ENCODE results near the gene RTP5.

RTP5 gene

GRCh38 chr2:241887806-241888522 lies 18.4 kb downstream of the RTP5 start:
- DNase-seq (ENCODE audit: low read depth) = no peak

- DNase-seq (ENCODE audit: low read depth) = no peak
Measured at GRCh38 chr2:241888641-241889040, 19.1 kb downstream of the RTP5 start.

GRCh38 chr2:241890524-241891235 lies 21.2 kb downstream of the RTP5 start:
- DNase-seq (ENCODE audit: low read depth) = no peak

GRCh38 chr2:241891315-241891987 lies 21.9 kb downstream of the RTP5 start:
- no peak for DNase-seq (ENCODE audit: low read depth)

- no peak for DNase-seq (ENCODE audit: low read depth)
Measured at GRCh38 chr2:241891988-241892298, 22.4 kb downstream of the RTP5 start.

- DNase-seq (ENCODE audit: low read depth) = no peak
Measured at GRCh38 chr2:241892299-241893137, 23.0 kb downstream of the RTP5 start.

GRCh38 chr2:241893265-241893664 lies 23.7 kb downstream of the RTP5 start:
- DNase-seq (ENCODE audit: low read depth) = no peak

- no peak for DNase-seq (ENCODE audit: low read depth)
Measured at GRCh38 chr2:241894056-241894641, 24.6 kb downstream of the RTP5 start.

- no peak for DNase-seq (ENCODE audit: low read depth)
Measured at GRCh38 chr2:241894681-241895426, 25.3 kb downstream of the RTP5 start.

- no peak for DNase-seq (ENCODE audit: low read depth)
Measured at GRCh38 chr2:241895427-241895711, 25.8 kb downstream of the RTP5 start.

GRCh38 chr2:241895712-241896641 lies 26.4 kb downstream of the RTP5 start:
- DNase-seq (ENCODE audit: low read depth) = no peak

GRCh38 chr2:241896746-241897201 lies 27.2 kb downstream of the RTP5 start:
- DNase-seq (ENCODE audit: low read depth) = no peak

- DNase-seq (ENCODE audit: low read depth) = no peak
Measured at GRCh38 chr2:241897231-241897916, 27.8 kb downstream of the RTP5 start.

GRCh38 chr2:241898463-241899270 lies 29.1 kb downstream of the RTP5 start:
- DNase-seq (ENCODE audit: low read depth) = no peak

- no peak for DNase-seq (ENCODE audit: low read depth)
Measured at GRCh38 chr2:241900251-241901017, 30.9 kb downstream of the RTP5 start.

- no peak for DNase-seq (ENCODE audit: low read depth)
Measured at GRCh38 chr2:241901018-241901380, 31.5 kb downstream of the RTP5 start.

- DNase-seq (ENCODE audit: low read depth) = no peak
Measured at GRCh38 chr2:241901500-241902351, 32.2 kb downstream of the RTP5 start.
